Fibroblast of lung (primary cell): ENCODE measurements around the gene KHK.

Experiments used
- CTCF ChIP-seq, 2 donors: IDR thresholded peaks in 1 of 2; conservative IDR thresholded peaks in 1 of 2; 1 replicate in 1 of 2; 2 replicates in 1 of 2; pipeline ENCODE4 v1.5.1; 2011 to 2012; ENCODE audit warnings: low read length in 2 of 2, control low read depth in 1 of 2, inconsistent platforms in 1 of 2, low read depth in 1 of 2, mild to moderate bottlenecking in 1 of 2
- EZH2 ChIP-seq: IDR thresholded peaks from 2 replicates; pipeline ENCODE4 v1.5.1; 2012; ENCODE audit warnings: low read length, control low read depth, mild to moderate bottlenecking; ENCODE audit errors: missing control alignments

- TF ChIP-seq CTCF (conservative IDR thresholded peaks at IDR 0.05 in 1 of 2, IDR thresholded peaks at IDR 0.05 in 1 of 2; ENCODE audit: low read depth in 1 of 2, low read length in 2 of 2) = no peak
- TF ChIP-seq EZH2 = no peak
Measured at GRCh38 chr2:27130396-27130795, 43.8 kb downstream of the KHK start.
